ENCODE measurements around the gene USP2.

USP2 gene

DNA sequence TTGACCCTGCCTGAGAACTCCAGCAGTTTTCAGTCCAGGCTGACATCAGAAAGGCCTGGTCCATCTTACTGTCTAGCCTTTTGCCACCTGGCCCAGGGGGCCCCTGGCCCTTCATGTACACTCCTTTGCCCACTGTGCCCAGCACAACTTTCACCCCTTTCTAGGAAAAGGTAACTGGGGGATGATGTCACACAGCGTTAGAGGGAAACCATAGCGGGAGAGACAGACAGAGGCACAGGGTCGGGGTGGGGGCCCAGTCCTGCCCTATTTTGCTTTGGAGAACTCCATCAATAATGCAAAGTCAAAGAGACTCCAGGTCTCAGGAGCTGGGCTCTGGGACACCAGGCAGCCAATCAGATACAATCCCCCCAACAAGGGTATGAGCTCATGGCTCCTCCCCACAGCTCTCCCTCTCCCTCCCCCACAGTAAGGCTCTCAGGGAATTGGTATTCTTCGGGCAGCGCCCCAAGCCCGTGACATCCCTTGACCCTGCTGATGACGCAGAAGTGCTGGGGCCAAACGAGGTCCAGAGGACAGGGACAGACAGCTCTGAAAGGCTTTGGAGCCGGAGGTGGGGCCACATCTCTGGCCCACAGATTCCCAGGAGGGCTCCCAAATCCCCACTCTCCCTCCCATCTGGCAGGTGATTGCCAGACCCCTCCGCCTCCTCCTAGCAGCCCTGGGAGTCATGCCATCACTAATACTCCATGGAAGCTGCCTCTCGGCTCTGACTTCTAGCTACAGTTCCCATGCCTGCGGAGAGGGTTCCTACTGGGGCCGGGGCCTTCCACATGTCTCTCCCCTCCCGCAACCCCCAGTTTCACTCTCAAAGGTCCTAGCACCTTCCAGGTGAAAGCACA lies 5.9 kb downstream of the USP2 start:
- no peaks in the 10 kb centered on the region for H3K9me3 ChIP-seq (replicated peaks in 1 of 11)
- H3K27ac ChIP-seq: no peak overlapping the region
- H3K4me2 ChIP-seq: peak overlapping the region in 3 of 11 experiments; percentile 33 to 53 (median 53); a peak in 5 of 22 replicates
- H4K20me1 ChIP-seq: peaks cover 0 to 3% (median 0%) of the 10 kb centered on the region in 11 experiments; a peak in 1 of 22 replicates
- H3K4me3 ChIP-seq: no peak overlapping the region
- no peak overlapping the region; a peak in 1 of 22 replicates for H3K9ac ChIP-seq
- H3K4me1 ChIP-seq: peaks cover 9 to 66% (median 51%) of the 10 kb centered on the region in 10 experiments; a peak in 18 of 20 replicates
- H3K27me3 ChIP-seq: no peaks in the 10 kb centered on the region
- H3K36me3 ChIP-seq: no peaks in the 10 kb centered on the region
- no peak for TF ChIP-seq Cebpa-rat (IDR thresholded peaks at IDR 0.05)

DNA sequence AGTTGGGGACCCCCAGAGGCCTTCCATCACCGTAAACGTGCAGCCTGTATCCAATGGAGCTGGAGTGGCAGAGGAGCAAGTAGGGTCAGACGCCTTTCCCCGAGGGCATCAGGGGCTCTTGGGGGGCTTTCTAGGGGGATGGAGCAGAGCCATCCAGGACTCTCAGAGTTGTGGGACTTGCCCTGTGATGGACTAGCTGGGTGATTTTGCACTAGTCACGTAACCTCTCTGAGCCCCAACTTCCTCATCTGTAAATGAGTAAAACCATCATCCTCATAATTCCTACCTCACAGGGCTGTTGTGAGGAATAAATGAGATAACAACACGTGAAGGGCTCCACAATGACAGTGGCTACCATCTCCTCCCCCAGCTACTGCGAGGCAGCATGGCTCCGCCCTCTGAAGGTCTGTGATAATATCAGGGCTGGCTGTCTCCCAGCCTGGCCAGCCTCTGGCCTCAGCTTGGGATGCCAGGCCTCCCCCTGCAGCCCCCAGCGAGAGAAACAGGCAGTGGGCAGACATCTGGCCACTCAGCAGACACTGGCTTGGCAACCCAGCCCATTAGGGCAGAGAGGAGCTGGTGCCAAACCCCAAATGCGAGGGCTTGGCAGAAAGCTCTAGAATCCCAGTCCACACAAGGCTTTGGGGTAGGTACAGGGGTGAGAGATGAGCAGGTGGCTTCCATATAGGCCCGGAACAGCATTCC lies 6.7 kb downstream of the USP2 start:
- Histone ChIP-seq H3K4me2 (0 out of 22 replicates have a peak overlapping the region, but pooled peaks of 1 of the 11 experiments have one; percentile 33), H3K27me3 (no peaks in the 10 kb centered on the region), H4K20me1 (no peaks in the 10 kb centered on the region; a peak in 1 of 22 replicates), H3K36me3 (no peaks in the 10 kb centered on the region), H3K9ac (no peak overlapping the region), H3K4me1 (peaks cover 9 to 67% (median 53%) of the 10 kb centered on the region in 10 experiments; a peak in 18 of 20 replicates), H3K4me3 (no peak overlapping the region), H3K9me3 (replicated peaks in 1 of 11) (no peaks in the 10 kb centered on the region), H3K27ac (no peak overlapping the region)
- TF ChIP-seq Cebpa-rat (IDR thresholded peaks at IDR 0.05): no peak

DNA sequence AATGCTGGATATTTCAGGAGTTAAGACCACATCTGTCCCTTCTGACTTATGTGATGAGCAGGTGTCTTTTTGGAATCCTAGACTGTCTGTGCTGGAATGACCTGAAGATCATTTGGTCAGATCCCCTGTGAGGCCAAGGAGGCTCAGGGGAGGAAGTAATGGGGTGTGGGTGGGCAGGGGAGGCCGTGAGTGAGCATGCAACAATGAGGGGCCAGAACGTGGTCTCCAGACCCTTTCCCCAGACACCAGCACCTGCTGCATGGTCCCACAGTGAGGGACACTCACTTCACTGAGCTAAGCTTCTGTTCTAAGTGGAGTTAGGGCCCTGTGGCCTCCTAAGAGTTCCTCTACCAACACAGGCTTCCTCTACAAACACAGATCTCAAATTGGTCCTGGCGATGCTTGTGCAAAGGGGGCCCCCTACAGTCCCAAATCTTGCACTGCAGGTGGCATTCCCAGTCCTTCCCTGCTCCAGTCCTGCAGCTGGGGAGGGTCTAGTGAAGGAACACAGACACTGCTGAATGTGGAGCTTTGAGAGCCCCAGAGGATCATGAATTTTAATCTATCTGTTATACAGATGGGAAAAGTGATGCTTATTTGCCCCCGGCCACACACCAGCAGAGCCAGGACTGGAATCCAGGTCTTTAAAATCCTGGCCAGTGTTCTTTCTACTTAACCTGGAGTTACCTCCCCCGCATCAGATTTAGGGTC lies 7.4 kb downstream of the USP2 start:
- Histone ChIP-seq H3K36me3 (no peaks in the 10 kb centered on the region), H3K4me1 (peaks cover 9 to 74% (median 59%) of the 10 kb centered on the region in 10 experiments; a peak in 18 of 20 replicates), H3K4me2 (peak overlapping the region in 9 of 11 experiments; percentile 5 to 55 (median 36); a peak in 14 of 22 replicates), H4K20me1 (no peaks in the 10 kb centered on the region; a peak in 1 of 22 replicates), H3K9me3 (replicated peaks in 1 of 11) (no peaks in the 10 kb centered on the region), H3K9ac (no peak overlapping the region; a peak in 1 of 22 replicates), H3K27me3 (no peaks in the 10 kb centered on the region), H3K27ac (no peak overlapping the region), H3K4me3 (no peak overlapping the region)
- TF ChIP-seq Cebpa-rat (IDR thresholded peaks at IDR 0.05): no peak

GRCh38 chr11:119373059-119373920 lies 8.2 kb downstream of the USP2 start:
- peak overlapping the region in 9 of 11 experiments; percentile 5 to 55 (median 36); a peak in 14 of 22 replicates for H3K4me2 ChIP-seq

GRCh38 chr11:119372260-119373058 lies 9.0 kb downstream of the USP2 start:
- Histone ChIP-seq H3K9me3 (replicated peaks in 1 of 11) (no peaks in the 10 kb centered on the region), H3K4me3 (no peak overlapping the region), H3K27ac (no peak overlapping the region), H3K4me1 (peaks cover 19 to 82% (median 70%) of the 10 kb centered on the region in 10 experiments), H3K36me3 (no peaks in the 10 kb centered on the region), H4K20me1 (no peaks in the 10 kb centered on the region; a peak in 1 of 22 replicates), H3K27me3 (no peaks in the 10 kb centered on the region), H3K4me2 (peak overlapping the region in 8 of 11 experiments; percentile 5 to 74 (median 26); a peak in 9 of 22 replicates), H3K9ac (no peak overlapping the region)
- TF ChIP-seq Cebpa-rat (IDR thresholded peaks at IDR 0.05): no peak

More at GRCh38 chr11:119373059-119373920, 8.2 kb downstream of the USP2 start:
- Histone ChIP-seq H3K4me1 (peaks cover 16 to 81% (median 67%) of the 10 kb centered on the region in 10 experiments), H3K27me3 (no peaks in the 10 kb centered on the region), H3K36me3 (no peaks in the 10 kb centered on the region), H3K9me3 (replicated peaks in 1 of 11) (no peaks in the 10 kb centered on the region), H3K27ac (no peak overlapping the region), H3K9ac (no peak overlapping the region; a peak in 1 of 22 replicates), H4K20me1 (no peaks in the 10 kb centered on the region; a peak in 1 of 22 replicates), H3K4me3 (no peak overlapping the region)
- TF ChIP-seq Cebpa-rat (IDR thresholded peaks at IDR 0.05): no peak

- no peaks in the 10 kb centered on the region for H3K36me3 ChIP-seq
- H3K27ac ChIP-seq: no peak overlapping the region
- peaks cover 20 to 82% (median 69%) of the 10 kb centered on the region in 10 experiments for H3K4me1 ChIP-seq
- peak overlapping the region in 8 of 11 experiments; percentile 5 to 74 (median 26); a peak in 10 of 22 replicates for H3K4me2 ChIP-seq
- no peak overlapping the region for H3K4me3 ChIP-seq
- H3K9me3 ChIP-seq (replicated peaks in 1 of 11): no peaks in the 10 kb centered on the region
- no peak for TF ChIP-seq Cebpa-rat (IDR thresholded peaks at IDR 0.05)
- H3K9ac ChIP-seq: no peak overlapping the region; a peak in 1 of 22 replicates
- no peaks in the 10 kb centered on the region for H3K27me3 ChIP-seq
- H4K20me1 ChIP-seq: no peaks in the 10 kb centered on the region; a peak in 1 of 22 replicates
Measured at GRCh38 chr11:119371778-119372182, 9.7 kb downstream of the USP2 start.

GRCh38 chr11:119371067-119371601 lies 10.4 kb downstream of the USP2 start:
- Histone ChIP-seq H3K9ac (no peak overlapping the region; a peak in 1 of 22 replicates), H3K4me1 (peaks cover 20 to 82% (median 64%) of the 10 kb centered on the region in 10 experiments), H3K9me3 (replicated peaks in 1 of 11) (no peaks in the 10 kb centered on the region), H3K4me3 (no peak overlapping the region), H3K36me3 (no peaks in the 10 kb centered on the region), H3K4me2 (peak overlapping the region in 7 of 11 experiments; percentile 5 to 74 (median 34); a peak in 11 of 22 replicates), H3K27ac (no peak overlapping the region), H4K20me1 (no peaks in the 10 kb centered on the region), H3K27me3 (no peaks in the 10 kb centered on the region)
- TF ChIP-seq Cebpa-rat (IDR thresholded peaks at IDR 0.05): no peak
